Measurements from ENCODE around the gene KCNE1. TPM values are rescaled to one million over a fixed set of nuclear protein-coding genes. Genes with fewer than 3 reads are reported as not detected.
"Not testable (repeated sequence)": the region's sequence is repeated elsewhere in the genome, so short reads cannot be mapped to it uniquely, and the experiment has no call there.

The KCNE1 gene
- total RNA-seq, 2 experiments from 2014 or later, result not detected

DNA sequence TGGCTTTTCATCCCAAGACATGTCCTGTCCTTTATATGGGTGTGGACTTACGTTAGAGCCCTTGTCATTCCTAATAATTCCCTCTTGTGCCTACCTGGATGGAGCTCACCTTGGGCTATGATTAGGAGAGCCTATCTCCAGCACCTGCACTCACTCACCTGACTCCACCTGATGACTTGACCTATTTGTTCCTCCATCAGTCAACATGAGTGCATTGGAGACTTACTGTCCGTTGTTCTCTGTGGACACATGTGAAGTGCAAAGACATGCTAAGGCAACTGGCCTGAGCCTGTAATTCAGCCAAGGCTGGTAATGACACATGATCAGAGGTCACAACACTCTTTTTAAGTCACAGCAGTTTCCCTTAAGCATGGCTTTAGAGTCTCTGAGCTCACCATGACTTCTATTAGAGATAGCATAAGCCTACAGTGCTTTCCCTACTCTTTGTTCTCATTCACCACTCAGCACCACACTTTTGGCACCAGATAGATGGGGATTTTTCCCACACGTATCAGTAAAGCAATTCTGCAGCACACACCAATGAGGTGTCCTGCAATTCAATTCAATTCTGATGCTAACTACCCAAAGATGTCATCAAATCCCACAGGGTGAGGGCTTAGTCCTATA lies 9.4 kb downstream of the KCNE1 start:
- no peak overlapping the region for H3K27ac Mint-ChIP-seq
- CTCF ChIA-PET, result interaction anchor here (1.3 to 5.5 kb wide), 3 partner anchors 8 to 128 kb away, joined by 3 to 20 read pairs (median 5); no protein-coding TSS in a partner anchor
- intact Hi-C loops (cut with micrococcal nuclease), result no loop called here
- H3K4me3 Mint-ChIP-seq, result no peak overlapping the region
- H3K4me1 Mint-ChIP-seq (ENCODE audit: low read depth), result no peaks in the 10 kb centered on the region
- H3K9me3 Mint-ChIP-seq, result peaks cover 4% of the 10 kb centered on the region
- DNase-seq, result no peak
- H3K36me3 Mint-ChIP-seq (ENCODE audit: low read depth), result no peaks in the 10 kb centered on the region
- H3K27me3 Mint-ChIP-seq, result peaks cover 2% of the 10 kb centered on the region
- POLR2A ChIA-PET, result no interaction called here
- ATAC-seq, result no peak
- TF ChIP-seq, protein P1, sequence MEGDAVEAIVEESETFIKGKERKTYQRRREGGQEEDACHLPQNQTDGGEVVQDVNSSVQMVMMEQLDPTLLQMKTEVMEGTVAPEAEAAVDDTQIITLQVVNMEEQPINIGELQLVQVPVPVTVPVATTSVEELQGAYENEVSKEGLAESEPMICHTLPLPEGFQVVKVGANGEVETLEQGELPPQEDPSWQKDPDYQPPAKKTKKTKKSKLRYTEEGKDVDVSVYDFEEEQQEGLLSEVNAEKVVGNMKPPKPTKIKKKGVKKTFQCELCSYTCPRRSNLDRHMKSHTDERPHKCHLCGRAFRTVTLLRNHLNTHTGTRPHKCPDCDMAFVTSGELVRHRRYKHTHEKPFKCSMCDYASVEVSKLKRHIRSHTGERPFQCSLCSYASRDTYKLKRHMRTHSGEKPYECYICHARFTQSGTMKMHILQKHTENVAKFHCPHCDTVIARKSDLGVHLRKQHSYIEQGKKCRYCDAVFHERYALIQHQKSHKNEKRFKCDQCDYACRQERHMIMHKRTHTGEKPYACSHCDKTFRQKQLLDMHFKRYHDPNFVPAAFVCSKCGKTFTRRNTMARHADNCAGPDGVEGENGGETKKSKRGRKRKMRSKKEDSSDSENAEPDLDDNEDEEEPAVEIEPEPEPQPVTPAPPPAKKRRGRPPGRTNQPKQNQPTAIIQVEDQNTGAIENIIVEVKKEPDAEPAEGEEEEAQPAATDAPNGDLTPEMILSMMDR (IDR thresholded peaks at IDR 0.05), result no peak

DNA sequence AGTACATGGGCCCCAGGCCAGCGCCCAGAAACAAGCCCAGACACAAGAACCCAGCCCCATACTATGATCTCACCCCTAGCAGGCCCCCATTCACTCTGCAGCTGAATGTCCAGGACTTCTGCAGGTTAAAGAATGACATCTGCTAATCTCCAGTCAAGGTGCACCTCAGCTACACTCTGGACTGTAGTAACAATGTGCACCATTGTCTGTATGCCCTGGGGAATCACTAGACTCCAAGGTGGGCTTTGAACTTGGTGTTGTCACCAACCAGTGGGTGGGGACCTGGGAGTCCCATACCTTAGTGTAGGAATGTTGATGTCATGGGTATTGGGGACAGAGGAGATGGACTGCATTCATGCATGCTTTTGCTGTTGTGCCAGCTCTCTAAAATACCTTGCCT lies 10.3 kb downstream of the KCNE1 start:
- intact Hi-C loops (cut with micrococcal nuclease), result no loop called here
- DNase-seq, result no peak
- Mint-ChIP-seq H3K4me1 (ENCODE audit: low read depth) (no peaks in the 10 kb centered on the region), H3K27me3 (peaks cover 4% of the 10 kb centered on the region), H3K4me3 (no peak overlapping the region), H3K27ac (no peak overlapping the region), H3K9me3 (peaks cover 12% of the 10 kb centered on the region), H3K36me3 (ENCODE audit: low read depth) (peaks cover 1% of the 10 kb centered on the region)
- ATAC-seq, result no peak
- CTCF ChIA-PET, result interaction anchor here (5.5 kb wide), 1 partner anchor 9 kb away, joined by 20 read pairs; no protein-coding TSS in a partner anchor
- TF ChIP-seq, protein P1 (IDR thresholded peaks at IDR 0.05), result no peak
- POLR2A ChIA-PET, result no interaction called here

DNA sequence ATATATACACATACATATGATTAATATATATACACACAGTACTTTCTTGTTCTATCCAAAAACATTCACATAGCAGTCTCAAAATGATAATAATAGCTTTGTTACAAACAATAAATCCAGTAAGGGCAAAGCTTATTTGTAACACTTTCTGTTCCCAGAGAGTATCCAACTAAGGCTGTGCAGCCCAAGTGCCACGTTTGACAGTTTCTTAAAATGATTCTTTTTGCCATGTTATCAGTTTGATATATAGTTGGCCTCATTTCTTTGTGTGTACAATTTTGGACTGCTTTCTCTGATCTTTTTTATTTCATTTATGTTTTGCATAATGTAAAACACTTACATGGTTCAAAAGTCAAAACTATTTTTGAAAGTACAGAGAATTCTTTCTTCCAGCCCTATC lies 11.8 kb downstream of the KCNE1 start:
- H3K4me3 Mint-ChIP-seq, result no peak overlapping the region
- intact Hi-C loops (cut with micrococcal nuclease), result no loop called here
- H3K36me3 Mint-ChIP-seq (ENCODE audit: low read depth), result peaks cover 1% of the 10 kb centered on the region
- H3K4me1 Mint-ChIP-seq (ENCODE audit: low read depth), result no peaks in the 10 kb centered on the region
- H3K27ac Mint-ChIP-seq, result no peak overlapping the region
- TF ChIP-seq, protein P1 (IDR thresholded peaks at IDR 0.05), result no peak
- ATAC-seq (no peak), DNase-seq (no peak)
- H3K27me3 Mint-ChIP-seq, result peaks cover 9% of the 10 kb centered on the region
- peaks cover 22% of the 10 kb centered on the region for H3K9me3 Mint-ChIP-seq
- CTCF ChIA-PET, result interaction anchor here (5.5 kb wide), 1 partner anchor 10 kb away, joined by 20 read pairs; no protein-coding TSS in a partner anchor
- POLR2A ChIA-PET, result no interaction called here

DNA sequence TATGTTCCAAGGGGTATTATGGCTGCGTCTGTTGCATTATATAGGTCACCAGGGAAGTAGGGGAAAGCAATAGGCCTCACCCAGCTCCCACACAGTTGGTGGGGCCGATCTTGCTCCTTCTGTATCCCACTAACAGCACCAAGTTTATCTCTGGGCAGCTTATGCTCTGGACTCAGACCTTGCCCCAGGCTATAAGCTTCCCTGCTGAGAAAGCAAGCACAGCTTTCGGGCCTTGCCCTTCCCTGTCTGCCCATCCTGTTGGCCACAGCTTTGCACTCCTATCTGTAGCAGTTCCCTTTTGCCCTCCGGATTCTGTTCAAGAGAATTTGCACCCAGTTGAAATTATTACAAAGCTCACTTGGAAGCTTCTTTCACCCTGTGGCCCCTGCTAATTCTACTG lies 12.9 kb downstream of the KCNE1 start:
- Mint-ChIP-seq H3K27me3 (peaks cover 9% of the 10 kb centered on the region), H3K4me3 (no peak overlapping the region), H3K9me3 (peaks cover 22% of the 10 kb centered on the region), H3K27ac (no peak overlapping the region), H3K36me3 (ENCODE audit: low read depth) (peaks cover 1% of the 10 kb centered on the region), H3K4me1 (ENCODE audit: low read depth) (no peaks in the 10 kb centered on the region)
- ATAC-seq (no peak), DNase-seq (no peak)
- TF ChIP-seq, protein P1 (IDR thresholded peaks at IDR 0.05), result no peak
- intact Hi-C loops (cut with micrococcal nuclease), result no loop called here
- CTCF ChIA-PET, result interaction anchor here (2.0 to 5.5 kb wide), 2 partner anchors 9 to 11 kb away, joined by 4 to 20 read pairs; no protein-coding TSS in a partner anchor
- POLR2A ChIA-PET, result no interaction called here

DNA sequence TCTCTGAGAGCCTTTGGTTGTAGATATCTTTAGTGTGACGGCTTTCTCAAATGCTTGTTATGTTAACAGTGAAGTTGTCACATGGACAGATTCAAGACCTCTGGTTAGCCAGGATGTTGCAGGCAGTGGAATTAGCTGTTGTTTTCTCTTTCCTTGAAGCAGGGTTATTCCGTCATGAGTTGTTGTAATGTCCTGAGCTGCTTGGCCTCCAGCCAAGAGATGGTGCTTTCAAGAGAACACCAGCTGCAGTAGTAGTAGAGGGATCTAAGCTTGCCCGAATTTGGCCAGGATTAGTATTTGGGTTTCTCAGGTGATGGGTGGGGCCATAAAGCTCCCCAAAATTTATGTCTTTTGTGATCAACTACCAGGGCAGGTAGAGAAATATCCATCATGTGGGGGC lies 13.4 kb downstream of the KCNE1 start:
- TF ChIP-seq, protein P1 (IDR thresholded peaks at IDR 0.05), result no peak
- POLR2A ChIA-PET, result no interaction called here
- H3K9me3 Mint-ChIP-seq, result peaks cover 22% of the 10 kb centered on the region
- no peak overlapping the region for H3K27ac Mint-ChIP-seq
- ATAC-seq (no peak), DNase-seq (no peak)
- H3K4me1 Mint-ChIP-seq (ENCODE audit: low read depth), result no peaks in the 10 kb centered on the region
- peaks cover 9% of the 10 kb centered on the region for H3K27me3 Mint-ChIP-seq
- intact Hi-C loops (cut with micrococcal nuclease), result no loop called here
- peaks cover 1% of the 10 kb centered on the region for H3K36me3 Mint-ChIP-seq (ENCODE audit: low read depth)
- CTCF ChIA-PET, result interaction anchor here (2.0 to 5.5 kb wide), 2 partner anchors 10 to 12 kb away, joined by 4 to 20 read pairs; no protein-coding TSS in a partner anchor
- H3K4me3 Mint-ChIP-seq, result no peak overlapping the region

DNA sequence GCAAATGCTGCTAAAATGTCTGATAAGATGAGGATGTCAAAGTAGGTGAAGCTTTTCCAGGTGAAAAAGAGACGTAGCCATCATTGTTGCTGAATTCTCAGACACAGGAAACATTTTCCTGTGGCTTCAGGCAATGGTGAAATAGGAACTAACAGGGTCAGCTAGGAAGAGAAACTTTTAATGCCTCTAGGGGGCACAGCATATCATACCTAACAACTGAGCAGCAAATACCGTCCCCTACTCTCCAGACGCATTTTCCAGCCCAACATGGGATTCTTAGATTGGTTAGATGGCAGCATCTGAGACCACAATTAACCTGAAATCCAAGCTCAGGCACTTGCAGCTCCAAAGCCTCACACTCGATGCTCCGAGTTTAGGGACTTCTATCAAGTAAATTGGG lies 28.2 kb downstream of the KCNE1 start:
- H3K9me3 Mint-ChIP-seq; DNase-seq; H3K36me3 Mint-ChIP-seq (ENCODE audit: low read depth); H3K4me1 Mint-ChIP-seq (ENCODE audit: low read depth); H3K4me3 Mint-ChIP-seq; CTCF ChIA-PET; ATAC-seq; H3K27me3 Mint-ChIP-seq; intact Hi-C loops (cut with micrococcal nuclease); H3K27ac Mint-ChIP-seq; POLR2A ChIA-PET: not testable (repeated sequence)

DNA sequence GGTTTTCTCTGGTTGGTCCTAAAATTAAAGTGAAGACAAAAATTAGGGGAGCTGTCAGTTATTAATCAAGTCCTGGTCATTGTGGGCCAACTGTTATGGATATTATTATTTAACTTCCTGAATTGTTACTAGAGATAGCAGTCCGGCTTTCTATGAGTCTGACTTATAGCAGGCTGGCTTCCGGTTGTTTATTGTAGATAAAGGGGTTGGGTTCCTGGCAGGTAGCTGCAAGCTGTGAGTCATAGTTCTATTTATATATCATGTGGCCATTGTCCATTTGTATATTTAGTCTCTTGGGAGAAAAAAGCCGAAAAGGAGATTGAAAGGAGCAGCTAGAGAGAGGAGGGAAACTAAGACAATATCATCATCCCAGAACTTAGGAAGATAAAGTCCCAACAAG lies 28.6 kb downstream of the KCNE1 start:
- ATAC-seq; H3K9me3 Mint-ChIP-seq; H3K36me3 Mint-ChIP-seq (ENCODE audit: low read depth); H3K27me3 Mint-ChIP-seq; intact Hi-C loops (cut with micrococcal nuclease); H3K4me3 Mint-ChIP-seq; H3K27ac Mint-ChIP-seq; POLR2A ChIA-PET; H3K4me1 Mint-ChIP-seq (ENCODE audit: low read depth); DNase-seq; CTCF ChIA-PET: not testable (repeated sequence)

DNA sequence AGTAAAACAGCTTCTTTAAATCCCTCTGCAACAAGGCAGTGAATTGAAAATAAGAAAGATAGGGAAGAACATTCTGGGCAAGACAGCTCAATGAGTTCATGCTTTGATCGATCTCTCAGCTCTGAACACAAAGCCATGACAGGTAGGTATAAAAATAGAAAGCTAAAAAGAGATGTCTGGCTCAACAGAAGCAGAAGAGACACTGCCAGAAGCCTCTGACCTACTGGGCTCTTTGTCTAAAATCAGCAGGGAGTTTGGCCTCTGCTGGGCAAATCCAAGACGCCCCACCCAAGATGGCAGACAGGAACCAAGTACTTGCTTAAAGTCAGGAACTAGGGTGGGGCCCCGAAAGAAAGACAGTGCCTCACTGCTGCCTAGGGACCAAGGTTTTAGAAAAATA lies 44.7 kb downstream of the KCNE1 start:
- intact Hi-C loops (cut with micrococcal nuclease); DNase-seq; CTCF ChIA-PET; POLR2A ChIA-PET; H3K9me3 Mint-ChIP-seq; H3K36me3 Mint-ChIP-seq (ENCODE audit: low read depth); H3K4me3 Mint-ChIP-seq; H3K27ac Mint-ChIP-seq; H3K27me3 Mint-ChIP-seq; ATAC-seq; H3K4me1 Mint-ChIP-seq (ENCODE audit: low read depth): not testable (repeated sequence)

Measured in activated CD8-positive, alpha-beta T cell treated with anti-CD3 and anti-CD28 coated beads for 36 hours (primary cell).